Measurements from ENCODE around the gene COPE. TPM values are rescaled to one million over a fixed set of nuclear protein-coding genes. Genes with fewer than 3 reads are reported as not detected.
A peak's percentile ranks its signal among the peaks of the same experiment; 100 is the strongest.

COPE gene
- total RNA-seq, 6 experiments from 2014 or later = 67.4 to 240 (median 97.1) TPM

GRCh38 chr19:18863843-18864362 is 55.3 kb downstream of the COPE start:
- Histone ChIP-seq H3K36me3 (peaks cover 10 to 87% (median 46%) of the 10 kb centered on the region in 4 donors), H3K9me3 (no peaks in the 10 kb centered on the region), H3K4me1 (peaks cover 0 to 11% (median 0%) of the 10 kb centered on the region in 4 donors), H3K27me3 (no peaks in the 10 kb centered on the region), H3K27ac (no peak overlapping the region), H3K4me3 (no peak overlapping the region)
- TF ChIP-seq POLR2A (IDR thresholded peaks at IDR 0.05) (no peak), CTCF (IDR thresholded peaks at IDR 0.05) (no peak)
- intact Hi-C loops (cut with DNase I) = no loop called here
- no peak for ATAC-seq
- DNase-seq = peak in 2 of 3 donors; percentile 49
- 67% methylated on average over 3 of the region's 16 CpGs for WGBS (ENCODE audit: insufficient coverage, low coverage, low lambda C conversion rate, missing lambda C conversion rate)

GRCh38 chr19:18862976-18863842 is 56.0 kb downstream of the COPE start:
- peaks cover 0 to 11% (median 0%) of the 10 kb centered on the region in 4 donors for H3K4me1 ChIP-seq
- no peak overlapping the region for H3K4me3 ChIP-seq
- no peak for TF ChIP-seq CTCF (IDR thresholded peaks at IDR 0.05)
- TF ChIP-seq POLR2A (IDR thresholded peaks at IDR 0.05) = no peak
- ATAC-seq = no peak
- no peaks in the 10 kb centered on the region for H3K27me3 ChIP-seq
- H3K36me3 ChIP-seq = peaks cover 10 to 94% (median 50%) of the 10 kb centered on the region in 4 donors
- H3K9me3 ChIP-seq = no peaks in the 10 kb centered on the region
- intact Hi-C loops (cut with DNase I) = no loop called here
- peak in 1 of 3 donors; percentile 51 for DNase-seq
- H3K27ac ChIP-seq = no peak overlapping the region
- 94% methylated on average over 3 of the region's 33 CpGs for WGBS (ENCODE audit: insufficient coverage, low coverage, low lambda C conversion rate, missing lambda C conversion rate)

- Histone ChIP-seq H3K27me3 (no peaks in the 10 kb centered on the region), H3K36me3 (peaks cover 10 to 97% (median 53%) of the 10 kb centered on the region in 4 donors), H3K4me1 (peaks cover 0 to 11% (median 0%) of the 10 kb centered on the region in 4 donors), H3K4me3 (no peak overlapping the region), H3K9me3 (no peaks in the 10 kb centered on the region), H3K27ac (no peak overlapping the region)
- ATAC-seq (no peak), DNase-seq (peak in 1 of 3 donors; percentile 38)
- WGBS (ENCODE audit: insufficient coverage, low coverage, low lambda C conversion rate, missing lambda C conversion rate) = 60% methylated on average over 1 of the region's 12 CpGs
- TF ChIP-seq POLR2A (IDR thresholded peaks at IDR 0.05) (no peak), CTCF (IDR thresholded peaks at IDR 0.05) (no peak)
- intact Hi-C loops (cut with DNase I) = no loop called here
Observed at GRCh38 chr19:18861917-18862316, 57.3 kb downstream of the COPE start.

GRCh38 chr19:18861235-18861634 is 58.0 kb downstream of the COPE start:
- TF ChIP-seq POLR2A (IDR thresholded peaks at IDR 0.05) = no peak
- TF ChIP-seq CTCF (IDR thresholded peaks at IDR 0.05) = no peak
- peak in 1 of 3 donors; percentile 47 for DNase-seq
- no peaks in the 10 kb centered on the region for H3K27me3 ChIP-seq
- intact Hi-C loops (cut with DNase I) = no loop called here
- H3K4me3 ChIP-seq = no peak overlapping the region
- 71% methylated on average over 4 of the region's 9 CpGs for WGBS (ENCODE audit: insufficient coverage, low coverage, low lambda C conversion rate, missing lambda C conversion rate)
- no peak for ATAC-seq
- H3K36me3 ChIP-seq = peaks cover 12 to 98% (median 55%) of the 10 kb centered on the region in 4 donors
- no peaks in the 10 kb centered on the region for H3K9me3 ChIP-seq
- peaks cover 0 to 11% (median 0%) of the 10 kb centered on the region in 4 donors for H3K4me1 ChIP-seq
- H3K27ac ChIP-seq = no peak overlapping the region
